GM18499 (cell line): ENCODE measurements around the gene METTL16.
A peak's percentile ranks its signal among the peaks of the same experiment; 100 is the strongest.

Experiments
- ATAC-seq: cut with Tn5 transposase; IDR thresholded peaks from one replicate; pipeline ENCODE4 v1.9.1; 2021; ENCODE audit warnings: moderate number of reproducible peaks; ENCODE audit not compliant: insufficient read depth, unreplicated experiment

Gene METTL16

GRCh38 chr17:2397247-2398171, 114.2 kb downstream of the METTL16 start:
- ATAC-seq = no peak

GRCh38 chr17:2396568-2397246, 115.0 kb downstream of the METTL16 start:
- no peak for ATAC-seq

GRCh38 chr17:2396192-2396567, 115.5 kb downstream of the METTL16 start:
- no peak for ATAC-seq

- ATAC-seq = no peak
These were observed 116.2 kb downstream of the METTL16 start for GRCh38 chr17:2395258-2396181.

GRCh38 chr17:2394775-2395201, 116.9 kb downstream of the METTL16 start:
- no peak for ATAC-seq

- ATAC-seq = no peak
These were observed 117.5 kb downstream of the METTL16 start for GRCh38 chr17:2393954-2394749.

- ATAC-seq = peak; percentile 12
These were observed 118.3 kb downstream of the METTL16 start for GRCh38 chr17:2393174-2393953.

- peak; percentile 26 for ATAC-seq
These were observed 119.2 kb downstream of the METTL16 start for GRCh38 chr17:2392252-2393173.

- ATAC-seq = no peak
These were observed 120.0 kb downstream of the METTL16 start for GRCh38 chr17:2391597-2392251.

- ATAC-seq = no peak
These were observed 121.4 kb downstream of the METTL16 start for GRCh38 chr17:2390199-2390836.

- no peak for ATAC-seq
These were observed 123.0 kb downstream of the METTL16 start for GRCh38 chr17:2388683-2389055.

GRCh38 chr17:2388020-2388682, 123.5 kb downstream of the METTL16 start:
- no peak for ATAC-seq

- no peak for ATAC-seq
These were observed 124.3 kb downstream of the METTL16 start for GRCh38 chr17:2387086-2388019.

GRCh38 chr17:2386400-2387085, 125.1 kb downstream of the METTL16 start:
- no peak for ATAC-seq
